GM12878 (cell line): ENCODE data around the gene RIMS1. TPM values are rescaled to one million over a fixed set of nuclear protein-coding genes. Genes with fewer than 3 reads are reported as not detected.
A peak's percentile ranks its signal among the peaks of the same experiment; 100 is the strongest.

Source experiments
- ATAC-seq: fragments of 200-7000 bp; cut with Tn5 transposase; 3 replicates; pipeline ENCODE4 v1.9.1; 2020; ENCODE audit warnings: mild to moderate bottlenecking, moderate library complexity
- BruUV-seq: library from RNA; stranded (reverse); fragments of 400-500 nt; replicated peaks from 2 replicates; lab custom pipeline; 2021; lab: Mats Ljungman, UMichigan
- CTCF ChIA-PET: fragments of 300-600 bp; sonication (Branson Sonifier 250); formaldehyde crosslinking; extraction: SDS; loops from one replicate; lab custom pipeline; 2021; ENCODE audit warnings: inconsistent platforms; lab: Yijun Ruan, JAX
- POLR2A ChIA-PET: fragments of 350-600 bp; formaldehyde crosslinking; extraction: SDS; loops from one replicate; lab custom pipeline; 2021; ENCODE audit warnings: inconsistent platforms; lab: Charles Lee
- RAD21 ChIA-PET: fragments of 300-600 bp; sonication (Branson Sonifier 250); formaldehyde crosslinking; loops from one replicate; lab custom pipeline; 2023; ENCODE audit warnings: antibody characterized with exemption; ENCODE audit not compliant: unreplicated experiment; lab: Charles Lee
- SMC1A ChIA-PET: fragments of 300-600 bp; sonication (Branson Sonifier 250); formaldehyde crosslinking; loops from one replicate; lab custom pipeline; 2023; ENCODE audit not compliant: unreplicated experiment, uncharacterized antibody; lab: Charles Lee
- DNase-seq: peaks from one replicate; pipeline ENCODE4 v3.0.0-alpha.2; 2011; ENCODE audit warnings: low read depth, low spot score
- FAIRE-seq: peaks from 3 replicates; lab custom pipeline; 2011; peaks lifted over from hg19 to GRCh38; lab: Jason Lieb, UNC
- H2AFZ ChIP-seq: 2 replicates; pipeline ENCODE4 v1.6.0; 2011; ENCODE audit warnings: low read depth, low read length, control low read depth; ENCODE audit not compliant: control insufficient read depth
- H3K27ac ChIP-seq: 2 replicates; pipeline ENCODE4 v1.5.1; 2011; ENCODE audit warnings: control low read depth; ENCODE audit not compliant: control insufficient read depth, insufficient read depth
- H3K27me3 ChIP-seq, 2 experiments: replicated peaks in 1 of 2; 2 replicates each; pipeline versions ENCODE4 v1.6.0 to v1.6.1; 2011; ENCODE audit warnings: low read length in 1 of 2; ENCODE audit not compliant: control insufficient read depth in 2 of 2, insufficient read depth in 2 of 2
- H3K36me3 ChIP-seq, 2 experiments: 2 replicates each; pipeline ENCODE4 v1.5.1; 2011; ENCODE audit warnings: low read length in 1 of 2; ENCODE audit not compliant: control insufficient read depth in 2 of 2, insufficient read depth in 2 of 2
- H3K4me1 ChIP-seq: 2 replicates; pipeline ENCODE4 v1.6.1; 2011; ENCODE audit warnings: mild to moderate bottlenecking, low read length, moderate library complexity, mixed read lengths; ENCODE audit not compliant: control insufficient read depth, insufficient read depth
- H3K4me2 ChIP-seq: 2 replicates; pipeline ENCODE4 v1.6.0; 2011; ENCODE audit warnings: control low read depth; ENCODE audit not compliant: control insufficient read depth, insufficient read depth
- H3K4me3 ChIP-seq: fragments of 200-600 bp; sonication (generic); 2 replicates; pipeline ENCODE4 v1.5.1; 2016
- H3K79me2 ChIP-seq: 2 replicates; pipeline ENCODE4 v1.6.0; 2011; ENCODE audit warnings: low read length; ENCODE audit not compliant: control insufficient read depth, insufficient read depth
- H3K9ac ChIP-seq: 2 replicates; pipeline ENCODE4 v1.8.0; 2011; ENCODE audit warnings: low read length, control low read depth, mixed read lengths; ENCODE audit not compliant: control insufficient read depth, insufficient read depth
- H3K9me3 ChIP-seq: replicated peaks from 3 replicates; pipeline ENCODE4 v1.5.1; 2011; ENCODE audit warnings: mild to moderate bottlenecking, low read length; ENCODE audit not compliant: control insufficient read depth, insufficient read depth
- H4K20me1 ChIP-seq: 2 replicates; pipeline ENCODE4 v1.6.0; 2011; ENCODE audit not compliant: control insufficient read depth, insufficient read depth
- EED ChIP-seq: sonication (generic); IDR thresholded peaks from 2 replicates; pipeline ENCODE4 v1.6.1; 2016; ENCODE audit warnings: antibody characterized with exemption, low read depth
- EP300 ChIP-seq, 2 experiments: fragments of 150-350 bp in 1 of 2; IDR thresholded peaks; 2 replicates each; pipeline ENCODE4 v1.6.1; 2011 to 2012; ENCODE audit warnings: low read depth in 2 of 2, low read length in 2 of 2, borderline replicate concordance in 1 of 2, improper control_type of control experiment in 1 of 2, inconsistent platforms in 1 of 2; ENCODE audit not compliant: control insufficient read depth in 1 of 2
- NBN ChIP-seq: fragments of 450-650 bp; IDR thresholded peaks from 2 replicates; pipeline ENCODE4 v1.6.1; 2016
- NFYA ChIP-seq: IDR thresholded peaks from 2 replicates; pipeline ENCODE4 v1.6.1; 2011; ENCODE audit warnings: low read depth, mild to moderate bottlenecking, low read length, improper control_type of control experiment, borderline replicate concordance
- POLR2AphosphoS2 ChIP-seq: IDR thresholded peaks from 2 replicates; pipeline ENCODE4 v1.6.1; 2011; ENCODE audit warnings: low read depth, mild to moderate bottlenecking, low read length, improper control_type of control experiment, moderate library complexity
- RAD51 ChIP-seq: fragments of 450-650 bp; IDR thresholded peaks from 2 replicates; pipeline ENCODE4 v1.6.1; 2016; ENCODE audit warnings: moderate library complexity, mild to moderate bottlenecking, inconsistent platforms
- SMC3 ChIP-seq: IDR thresholded peaks from 2 replicates; pipeline ENCODE4 v1.6.1; 2011; ENCODE audit warnings: low read length, improper control_type of control experiment, borderline replicate concordance
- SUZ12 ChIP-seq: fragments of 200-600 bp; sonication (generic); IDR thresholded peaks from one replicate; pipeline ENCODE4 v1.6.1; 2018; ENCODE audit warnings: antibody characterized with exemption, mild to moderate bottlenecking; ENCODE audit not compliant: unreplicated experiment
- TARDBP ChIP-seq: IDR thresholded peaks from 2 replicates; pipeline ENCODE4 v1.6.1; 2016; ENCODE audit warnings: borderline replicate concordance
- TBL1XR1 ChIP-seq: IDR thresholded peaks from 2 replicates; pipeline ENCODE4 v1.6.1; 2012; ENCODE audit warnings: low read depth, low read length, improper control_type of control experiment
- WGBS: methylation state at CpG from one replicate; pipeline ENCODE4 v1.1.6; 2016; ENCODE audit warnings: low lambda C conversion rate; ENCODE audit not compliant: insufficient replicate concordance, insufficient coverage; ENCODE audit errors: missing lambda C conversion rate; 5-methylcytosine and 5-hydroxymethylcytosine counted together
- in situ Hi-C: fragments of 300-500 bp; cut with MboI; formaldehyde crosslinking; loops from 9 replicates; pipeline ENCODE4 v1.14.3; 2018; ENCODE audit warnings: mixed read lengths
- intact Hi-C: fragments of 100-400 bp; cut with micrococcal nuclease; formaldehyde crosslinking; loops from one replicate; pipeline ENCODE4 v1.14.2; 2022; ENCODE audit not compliant: unreplicated experiment
- polyA plus RNA-seq, 11 experiments: library from polyadenylated mRNA; depleted of rRNA in 4 of 11; unstranded in 6 of 11; stranded (reverse) in 5 of 11; fragments of >200 nt; fragmentation: Nextera tagmentation in 4 of 11; fragmentation: Illumina TruSeq in 1 of 11; extraction: Ambion mirVana in 4 of 11; extraction: Trizol in 1 of 11; gene quantifications; 1 replicate in 1 of 11; 2 replicates in 10 of 11; pipeline versions ENCODE4 v1.2.1 to v1.2.3, GENCODE V29; 2011 to 2016; ENCODE audit warnings: inconsistent platforms in 2 of 11, missing spikeins in 2 of 11, low read depth in 1 of 11
- total RNA-seq, 4 experiments: library from RNA; depleted of rRNA in 3 of 4; stranded (reverse); fragments of >200 nt in 3 of 4; fragmentation: Illumina TruSeq in 1 of 4; extraction: Trizol in 1 of 4; gene quantifications; 2 replicates each; pipeline versions ENCODE4 v1.2.1 to v1.2.3, GENCODE V29; 2013 to 2021
- TF ChIP-seq, protein P1 (sequence below): fragments of 450-650 bp; IDR thresholded peaks from 2 replicates; pipeline ENCODE4 v1.6.1; 2018; ENCODE audit warnings: borderline replicate concordance, mild to moderate bottlenecking; ENCODE audit not compliant: partially characterized antibody
- TF ChIP-seq, protein P2 (sequence below): fragments of 150-350 bp; IDR thresholded peaks from 2 replicates; pipeline ENCODE4 v1.6.1; 2014; ENCODE audit warnings: mild to moderate bottlenecking, low read depth, low read length

RIMS1 gene
- total and polyA plus RNA-seq, 10 of the 15 experiments (the other 5 are each of a cell fraction or from before 2014, with no cell fraction given), result 0.05 to 0.76 (median 0.23) TPM

DNA sequence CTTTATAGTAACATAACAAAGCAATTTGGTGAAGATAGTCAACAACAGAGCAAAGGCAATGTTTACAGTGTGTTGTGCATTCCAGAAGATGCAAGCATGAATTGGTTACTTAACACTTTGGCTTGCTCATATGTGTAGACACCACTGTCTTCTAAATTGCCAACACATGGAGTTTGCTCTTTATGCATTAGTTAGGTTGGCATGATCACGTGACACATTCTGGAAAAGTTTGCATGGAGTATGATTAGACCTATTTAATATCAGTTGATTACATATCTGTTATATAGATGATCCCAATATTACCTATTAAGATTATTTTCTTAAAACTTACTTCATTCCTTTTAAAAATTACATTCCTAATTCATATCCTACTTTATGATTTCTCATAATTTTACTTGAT is 197.6 kb downstream of the RIMS1 start:
- 0% methylated on average over 1 of the region's 1 CpG for WGBS
- FAIRE-seq (no peak), ATAC-seq (no peak), DNase-seq (no peak)
- Histone ChIP-seq H3K4me2 (no peak overlapping the region), H3K9me3 (no peaks in the 10 kb centered on the region), H3K27ac (no peak overlapping the region), H3K4me3 (no peak overlapping the region), H3K36me3 (no peaks in the 10 kb centered on the region), H2AFZ (no peak overlapping the region), H3K27me3 (no peaks in the 10 kb centered on the region; a peak in 1 of 4 replicates), H3K9ac (no peak overlapping the region), H3K79me2 (no peaks in the 10 kb centered on the region), H3K4me1 (no peaks in the 10 kb centered on the region), H4K20me1 (no peaks in the 10 kb centered on the region)
- ChIA-PET CTCF (interaction anchor here (0.6 to 2.5 kb wide), 3 partner anchors 549 to 703 kb away, joined by 3 to 9 read pairs (median 4); no protein-coding TSS in a partner anchor), RAD21 (interaction anchor here (1.4 kb wide), 1 partner anchor 551 kb away, joined by 3 read pairs; no protein-coding TSS in a partner anchor), POLR2A (no interaction called here), SMC1A (interaction anchor here (1.0 kb wide), 2 partner anchors 9 to 550 kb away, joined by 3 to 4 read pairs; no protein-coding TSS in a partner anchor)
- TF ChIP-seq POLR2AphosphoS2 (no peak), RAD51 (peak; percentile 64; the same call in 1 of the 2 replicates)
- in situ Hi-C loops (loop anchor here (10.0 kb wide), 2 partner anchors 469 to 699 kb away; no protein-coding TSS in a partner anchor), intact Hi-C loops (loop anchor here (1.0 kb wide), 1 partner anchor 229 kb away; no protein-coding TSS in a partner anchor)
- BruUV-seq, result no TSS peak

DNA sequence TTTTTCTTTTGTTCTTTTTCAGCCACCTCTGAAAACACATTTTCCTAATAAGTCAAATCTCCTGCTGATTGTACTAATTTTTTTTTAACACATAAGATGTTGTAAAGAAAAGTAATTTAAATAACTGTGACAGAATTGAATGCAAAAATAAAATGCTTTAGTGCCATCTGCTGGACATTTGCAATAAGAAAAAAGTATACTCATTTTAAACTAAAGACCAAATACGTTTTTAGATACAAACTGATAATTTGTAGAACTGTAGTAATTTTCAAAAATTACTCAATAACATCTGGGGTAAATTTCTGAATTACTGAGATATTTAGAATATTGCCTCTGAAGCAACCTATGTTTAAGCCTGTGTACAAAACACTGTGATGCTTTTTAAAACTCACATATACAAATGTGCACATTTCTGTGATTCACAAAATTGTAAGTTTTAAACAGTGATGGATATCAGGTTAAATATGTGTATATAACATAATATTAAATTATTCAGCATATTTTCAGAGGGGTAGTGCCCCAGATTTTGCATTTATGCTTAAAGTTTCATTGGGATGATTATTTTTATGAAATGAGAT is 198.7 kb downstream of the RIMS1 start:
- RAD21 ChIA-PET, result interaction anchor here (1.4 kb wide), 1 partner anchor 552 kb away, joined by 3 read pairs; no protein-coding TSS in a partner anchor
- no peak for DNase-seq
- no peaks in the 10 kb centered on the region; a peak in 1 of 4 replicates for H3K27me3 ChIP-seq
- FAIRE-seq, result peak; percentile 93
- no peak for ATAC-seq
- no peak overlapping the region for H2AFZ ChIP-seq
- no peaks in the 10 kb centered on the region for H4K20me1 ChIP-seq
- in situ Hi-C loops, result loop anchor here (5.0 to 10.0 kb wide), 3 partner anchors 470 to 700 kb away; no protein-coding TSS in a partner anchor
- CTCF ChIA-PET, result interaction anchor here (0.9 to 3.4 kb wide), 7 partner anchors 11 to 700 kb away, joined by 3 to 19 read pairs (median 5); no protein-coding TSS in a partner anchor
- H3K4me1 ChIP-seq, result no peaks in the 10 kb centered on the region
- no peaks in the 10 kb centered on the region for H3K9me3 ChIP-seq
- no peaks in the 10 kb centered on the region for H3K79me2 ChIP-seq
- SMC1A ChIA-PET, result interaction anchor here (1.0 to 2.2 kb wide), 2 partner anchors 463 to 551 kb away, joined by 3 to 5 read pairs; no protein-coding TSS in a partner anchor
- H3K27ac ChIP-seq, result no peak overlapping the region
- no peak overlapping the region for H3K9ac ChIP-seq
- POLR2A ChIA-PET, result no interaction called here
- no peaks in the 10 kb centered on the region for H3K36me3 ChIP-seq
- 0% methylated on average over 1 of the region's 1 CpG for WGBS
- H3K4me2 ChIP-seq, result no peak overlapping the region
- H3K4me3 ChIP-seq, result no peak overlapping the region
- intact Hi-C loops, result loop anchor here (1.0 to 5.0 kb wide), 4 partner anchors 230 to 701 kb away; no protein-coding TSS in a partner anchor
- no TSS peak for BruUV-seq
- TF ChIP-seq TARDBP, result no peak
- no peak for TF ChIP-seq NBN
- TF ChIP-seq EED, result no peak
- TF ChIP-seq, protein P1, sequence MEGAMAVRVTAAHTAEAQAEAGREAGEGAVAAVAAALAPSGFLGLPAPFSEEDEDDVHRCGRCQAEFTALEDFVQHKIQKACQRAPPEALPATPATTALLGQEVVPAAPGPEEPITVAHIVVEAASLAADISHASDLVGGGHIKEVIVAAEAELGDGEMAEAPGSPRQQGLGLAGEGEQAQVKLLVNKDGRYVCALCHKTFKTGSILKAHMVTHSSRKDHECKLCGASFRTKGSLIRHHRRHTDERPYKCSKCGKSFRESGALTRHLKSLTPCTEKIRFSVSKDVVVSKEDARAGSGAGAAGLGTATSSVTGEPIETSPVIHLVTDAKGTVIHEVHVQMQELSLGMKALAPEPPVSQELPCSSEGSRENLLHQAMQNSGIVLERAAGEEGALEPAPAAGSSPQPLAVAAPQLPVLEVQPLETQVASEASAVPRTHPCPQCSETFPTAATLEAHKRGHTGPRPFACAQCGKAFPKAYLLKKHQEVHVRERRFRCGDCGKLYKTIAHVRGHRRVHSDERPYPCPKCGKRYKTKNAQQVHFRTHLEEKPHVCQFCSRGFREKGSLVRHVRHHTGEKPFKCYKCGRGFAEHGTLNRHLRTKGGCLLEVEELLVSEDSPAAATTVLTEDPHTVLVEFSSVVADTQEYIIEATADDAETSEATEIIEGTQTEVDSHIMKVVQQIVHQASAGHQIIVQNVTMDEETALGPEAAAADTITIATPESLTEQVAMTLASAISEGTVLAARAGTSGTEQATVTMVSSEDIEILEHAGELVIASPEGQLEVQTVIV, result no peak
- TF ChIP-seq, protein P2, sequence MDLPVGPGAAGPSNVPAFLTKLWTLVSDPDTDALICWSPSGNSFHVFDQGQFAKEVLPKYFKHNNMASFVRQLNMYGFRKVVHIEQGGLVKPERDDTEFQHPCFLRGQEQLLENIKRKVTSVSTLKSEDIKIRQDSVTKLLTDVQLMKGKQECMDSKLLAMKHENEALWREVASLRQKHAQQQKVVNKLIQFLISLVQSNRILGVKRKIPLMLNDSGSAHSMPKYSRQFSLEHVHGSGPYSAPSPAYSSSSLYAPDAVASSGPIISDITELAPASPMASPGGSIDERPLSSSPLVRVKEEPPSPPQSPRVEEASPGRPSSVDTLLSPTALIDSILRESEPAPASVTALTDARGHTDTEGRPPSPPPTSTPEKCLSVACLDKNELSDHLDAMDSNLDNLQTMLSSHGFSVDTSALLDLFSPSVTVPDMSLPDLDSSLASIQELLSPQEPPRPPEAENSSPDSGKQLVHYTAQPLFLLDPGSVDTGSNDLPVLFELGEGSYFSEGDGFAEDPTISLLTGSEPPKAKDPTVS, result no peak
- no peak for TF ChIP-seq TBL1XR1
- no peak for TF ChIP-seq SUZ12
- TF ChIP-seq NFYA, result no peak
- TF ChIP-seq EP300 (IDR thresholded peaks at IDR 0.05; ENCODE audit: borderline replicate concordance in 1 of 2, control insufficient read depth in 1 of 2, low read depth in 2 of 2, low read length in 2 of 2), result no peak
- TF ChIP-seq SMC3, result peak; percentile 48; the same call in 1 of the 2 replicates
